Measurements from ENCODE around the gene PTPRN2. TPM values are rescaled to one million over a fixed set of nuclear protein-coding genes. Genes with fewer than 3 reads are reported as not detected.

The PTPRN2 gene
- total and polyA plus RNA-seq, 9 of the 15 experiments (the other 6 are each of a cell fraction or from before 2014, with no cell fraction given), result not detected

DNA sequence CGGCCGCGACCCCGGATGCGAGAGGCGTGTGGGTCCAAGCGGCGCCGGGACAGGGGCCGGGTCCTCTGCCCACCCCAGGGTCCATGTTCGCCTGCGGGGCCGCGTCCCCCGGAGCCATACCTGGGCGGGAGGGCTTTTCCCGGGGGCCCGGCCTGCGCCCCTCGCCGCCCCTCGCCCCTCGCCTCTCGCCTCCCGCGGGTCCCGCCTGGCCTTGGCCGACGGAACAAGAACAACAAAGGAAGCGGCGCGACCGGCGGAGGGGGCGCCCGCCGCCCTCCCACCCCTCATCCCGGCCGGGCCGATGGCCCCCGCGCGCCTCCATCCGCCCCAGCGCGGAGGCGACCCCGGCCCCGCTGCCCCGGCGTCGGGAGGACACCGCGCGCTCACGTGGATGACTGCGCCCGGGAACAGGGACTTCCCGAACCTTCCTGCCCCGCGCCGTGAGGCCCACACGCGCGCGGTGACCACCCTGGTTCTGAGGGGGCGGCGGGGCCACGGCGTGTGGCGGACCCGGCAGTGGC lies 902.7 kb downstream of the PTPRN2 start (continued):
- TF ChIP-seq ZBTB40 (IDR thresholded peaks at IDR 0.05), result no peak
- TF ChIP-seq ZBTB40 (CRISPR knock-in tag; IDR thresholded peaks at IDR 0.05), result no peak
- TF ChIP-seq, protein P1, sequence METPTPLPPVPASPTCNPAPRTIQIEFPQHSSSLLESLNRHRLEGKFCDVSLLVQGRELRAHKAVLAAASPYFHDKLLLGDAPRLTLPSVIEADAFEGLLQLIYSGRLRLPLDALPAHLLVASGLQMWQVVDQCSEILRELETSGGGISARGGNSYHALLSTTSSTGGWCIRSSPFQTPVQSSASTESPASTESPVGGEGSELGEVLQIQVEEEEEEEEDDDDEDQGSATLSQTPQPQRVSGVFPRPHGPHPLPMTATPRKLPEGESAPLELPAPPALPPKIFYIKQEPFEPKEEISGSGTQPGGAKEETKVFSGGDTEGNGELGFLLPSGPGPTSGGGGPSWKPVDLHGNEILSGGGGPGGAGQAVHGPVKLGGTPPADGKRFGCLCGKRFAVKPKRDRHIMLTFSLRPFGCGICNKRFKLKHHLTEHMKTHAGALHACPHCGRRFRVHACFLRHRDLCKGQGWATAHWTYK (CRISPR knock-in tag; IDR thresholded peaks at IDR 0.05), result no peak
- TF ChIP-seq ZKSCAN3 (CRISPR knock-in tag; IDR thresholded peaks at IDR 0.05), result no peak
- TF ChIP-seq, protein P2, sequence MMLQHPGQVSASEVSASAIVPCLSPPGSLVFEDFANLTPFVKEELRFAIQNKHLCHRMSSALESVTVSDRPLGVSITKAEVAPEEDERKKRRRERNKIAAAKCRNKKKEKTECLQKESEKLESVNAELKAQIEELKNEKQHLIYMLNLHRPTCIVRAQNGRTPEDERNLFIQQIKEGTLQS (IDR thresholded peaks at IDR 0.05), result no peak
- TF ChIP-seq, protein P2 (CRISPR knock-in tag; conservative IDR thresholded peaks at IDR 0.05), result no peak
